KOPT-K1 (cell line): ENCODE results near the gene NKD2.

Source experiments
- H3K27ac ChIP-seq: fragments of 200-600 bp; sonication (generic); 2 replicates; pipeline ENCODE4 v1.5.1; 2016; ENCODE audit warnings: antibody characterized with exemption, mild to moderate bottlenecking, low read depth, low read length; ENCODE audit not compliant: poor library complexity, severe bottlenecking
- H3K36me3 ChIP-seq: fragments of 200-600 bp; sonication (generic); 2 replicates; pipeline ENCODE4 v1.5.1; 2017; ENCODE audit warnings: antibody characterized with exemption, mild to moderate bottlenecking, low read length, moderate library complexity; ENCODE audit not compliant: insufficient read depth
- H3K9me3 ChIP-seq: fragments of 200-600 bp; sonication (generic); 2 replicates; pipeline ENCODE4 v1.5.1; 2017; ENCODE audit warnings: antibody characterized with exemption, low read length, mild to moderate bottlenecking; ENCODE audit not compliant: insufficient read depth, poor library complexity, severe bottlenecking

The NKD2 gene

DNA sequence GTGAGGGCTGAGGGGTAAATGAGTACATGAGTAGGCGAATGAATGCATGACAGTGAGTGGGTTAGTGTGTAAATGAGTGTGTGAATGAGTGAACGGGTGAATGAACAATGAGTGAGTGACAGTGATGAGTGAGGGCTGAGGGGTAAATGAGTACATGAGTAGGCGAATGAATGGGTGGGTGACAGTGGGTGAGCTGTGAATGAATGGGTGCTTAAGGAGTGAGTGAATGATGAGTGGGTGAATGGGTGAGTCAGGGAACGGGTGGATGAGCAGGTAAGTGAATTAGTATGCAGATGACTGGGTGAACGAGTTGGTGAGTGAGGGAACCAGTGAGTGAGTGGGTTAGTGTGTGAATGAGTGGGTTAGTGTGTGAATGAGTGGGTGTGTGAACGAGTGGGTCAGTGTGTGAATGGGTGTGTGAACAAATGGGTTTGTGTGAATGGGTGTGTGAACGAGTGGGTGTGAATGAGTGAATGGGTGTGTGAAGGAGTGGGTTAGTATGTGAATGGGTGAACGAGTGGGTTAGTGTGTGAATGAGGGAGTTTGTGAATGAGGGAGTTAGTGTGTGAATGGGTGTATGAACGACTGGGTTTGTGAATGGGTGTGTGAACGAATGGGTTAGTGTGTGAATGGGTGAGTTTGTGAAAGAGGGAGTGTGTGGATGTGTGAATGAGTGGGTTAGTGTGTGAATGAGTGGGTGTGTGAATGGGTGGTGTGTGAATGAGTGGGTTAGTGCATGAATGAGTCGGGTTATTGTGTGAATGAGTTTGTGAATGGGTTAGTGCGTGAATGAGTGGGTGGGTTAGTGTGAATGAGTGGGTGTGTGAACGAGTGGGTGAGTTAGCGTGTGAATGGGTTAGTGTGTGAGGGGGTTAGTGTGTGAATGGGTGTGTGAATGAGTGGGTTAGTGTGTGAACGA is 32.9 kb downstream of the NKD2 start:
- no peak overlapping the region for H3K27ac ChIP-seq
- H3K36me3 ChIP-seq: peaks cover 14% of the 10 kb centered on the region; the same call in 1 of the 2 replicates
- H3K9me3 ChIP-seq: peaks cover 20% of the 10 kb centered on the region

DNA sequence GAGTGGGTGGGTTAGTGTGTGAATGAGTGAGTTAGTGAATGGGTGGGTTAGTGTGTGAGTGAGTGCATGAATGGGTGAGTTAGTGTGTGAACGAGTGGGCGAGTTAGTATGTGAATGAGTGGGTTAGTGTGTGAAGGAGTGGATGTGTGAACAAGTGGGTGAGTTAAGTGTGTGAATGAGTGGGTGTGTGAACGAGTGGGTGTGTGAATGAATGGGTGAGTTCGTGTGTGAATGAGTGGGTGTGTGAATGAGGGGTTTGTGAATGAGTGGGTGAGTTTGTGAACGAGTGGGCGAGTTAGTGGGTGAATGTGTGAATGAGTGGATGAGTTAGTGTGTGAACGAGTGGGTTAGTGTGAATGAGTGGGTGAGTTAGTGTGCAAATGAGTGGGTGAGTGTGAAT is 34.0 kb downstream of the NKD2 start:
- Histone ChIP-seq H3K9me3 (peaks cover 21% of the 10 kb centered on the region), H3K27ac (no peak overlapping the region), H3K36me3 (peaks cover 12% of the 10 kb centered on the region; the same call in 1 of the 2 replicates)

DNA sequence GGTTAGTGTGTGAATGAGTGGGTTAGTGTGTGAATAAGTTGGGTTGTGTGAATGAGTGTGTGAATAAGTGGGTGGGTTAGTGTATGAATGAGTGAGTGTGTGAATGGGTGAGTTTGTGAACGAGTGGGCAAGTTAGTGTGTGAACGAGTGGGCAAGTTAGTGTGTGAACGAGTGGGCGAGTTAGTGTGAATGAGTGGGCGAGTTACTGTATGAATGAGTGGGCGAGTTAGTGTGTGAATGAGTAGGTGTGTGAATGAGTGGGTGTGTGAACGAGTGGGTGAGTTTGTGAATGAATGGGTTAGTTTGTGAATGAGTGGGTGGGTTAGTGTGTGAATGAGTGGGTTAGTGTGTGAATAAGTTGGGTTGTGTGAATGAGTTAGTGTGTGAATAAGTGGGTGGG is 34.7 kb downstream of the NKD2 start:
- peaks cover 5% of the 10 kb centered on the region; the same call in 1 of the 2 replicates for H3K36me3 ChIP-seq
- H3K9me3 ChIP-seq: peaks cover 21% of the 10 kb centered on the region
- no peak overlapping the region for H3K27ac ChIP-seq

DNA sequence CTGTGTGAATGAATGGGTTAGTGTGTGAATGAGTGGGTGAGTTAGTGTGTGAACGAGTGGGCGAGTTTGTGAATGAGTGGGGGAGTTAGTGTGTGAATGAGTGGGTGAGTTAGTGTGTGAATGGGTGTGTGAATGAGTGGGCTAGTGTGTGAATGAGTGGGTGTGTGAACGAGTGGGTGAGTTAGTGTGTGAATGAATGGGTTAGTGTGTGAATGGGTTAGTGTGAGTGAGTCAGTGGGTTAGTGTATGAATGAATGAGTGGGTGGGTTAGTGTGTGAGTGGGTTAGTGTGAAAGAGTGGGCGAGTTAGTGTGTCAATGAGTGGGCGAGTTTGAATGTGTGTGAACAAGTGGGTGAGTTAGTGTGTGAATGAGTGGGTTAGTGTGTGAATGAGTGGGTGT is 35.5 kb downstream of the NKD2 start:
- H3K9me3 ChIP-seq: peaks cover 21% of the 10 kb centered on the region
- no peaks in the 10 kb centered on the region for H3K36me3 ChIP-seq
- H3K27ac ChIP-seq: no peak overlapping the region

DNA sequence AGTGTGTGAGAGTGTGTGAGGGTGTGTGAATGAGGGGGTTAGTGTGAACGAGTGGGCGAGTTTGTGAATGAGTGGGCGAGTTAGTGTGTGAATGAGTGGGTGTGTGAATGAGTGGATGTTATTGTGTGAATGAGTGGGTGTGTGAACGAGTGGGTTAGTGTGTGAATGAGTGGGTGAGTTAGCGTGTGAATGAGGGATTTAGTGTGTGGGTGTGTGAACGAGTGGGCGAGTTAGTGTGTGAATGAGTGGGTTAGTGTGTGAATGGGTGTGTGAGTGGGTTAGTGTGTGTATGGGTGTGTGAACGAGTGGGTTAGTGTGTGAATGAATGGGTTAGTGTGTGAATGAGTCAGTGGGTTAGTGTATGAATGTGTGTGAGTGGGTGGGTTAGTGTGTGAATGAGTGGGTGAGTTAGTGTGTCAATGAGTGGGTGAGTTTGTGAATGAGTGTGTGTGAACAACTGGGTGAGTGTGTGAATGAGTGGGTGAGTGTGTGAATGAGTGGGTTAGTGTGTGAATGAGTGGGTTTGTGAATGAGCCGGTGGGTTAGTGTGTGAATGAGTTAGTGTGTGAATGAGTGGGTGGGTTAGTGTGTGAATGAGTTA is 37.5 kb downstream of the NKD2 start:
- Histone ChIP-seq H3K36me3 (no peaks in the 10 kb centered on the region), H3K9me3 (peaks cover 17% of the 10 kb centered on the region), H3K27ac (no peak overlapping the region)

DNA sequence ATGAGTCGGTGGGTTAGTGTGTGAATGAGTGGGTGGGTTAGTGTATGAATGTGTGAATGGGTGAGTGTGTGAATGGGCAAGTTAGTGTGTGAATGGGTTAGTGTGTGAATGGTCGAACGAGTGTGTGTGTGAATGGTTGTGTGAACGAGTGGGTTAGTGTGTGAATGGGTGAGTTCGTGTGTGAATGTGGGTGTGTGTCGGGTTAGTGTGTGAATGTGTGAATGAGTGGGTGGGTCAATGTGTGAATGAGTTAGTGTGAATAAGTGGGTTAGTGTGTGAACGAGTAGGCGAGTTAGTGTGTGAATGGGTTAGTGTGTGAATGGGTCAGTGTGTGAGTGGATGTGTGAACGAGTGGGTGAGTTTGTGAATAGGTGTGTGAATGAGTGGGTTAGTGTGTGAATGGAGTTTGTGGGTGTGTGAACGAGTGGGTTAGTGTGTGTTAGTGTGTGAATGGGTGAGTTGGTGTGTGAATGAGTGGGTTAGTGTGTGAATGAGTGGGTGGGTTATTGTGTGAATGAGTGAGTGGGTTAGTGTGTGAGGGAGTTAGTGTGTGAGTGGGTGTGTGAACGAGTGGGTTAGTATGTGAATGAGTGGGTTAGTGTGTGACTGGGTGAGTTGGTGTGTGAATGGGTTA is 38.8 kb downstream of the NKD2 start:
- Histone ChIP-seq H3K27ac (no peak overlapping the region), H3K36me3 (peaks cover 9% of the 10 kb centered on the region), H3K9me3 (peaks cover 13% of the 10 kb centered on the region)

DNA sequence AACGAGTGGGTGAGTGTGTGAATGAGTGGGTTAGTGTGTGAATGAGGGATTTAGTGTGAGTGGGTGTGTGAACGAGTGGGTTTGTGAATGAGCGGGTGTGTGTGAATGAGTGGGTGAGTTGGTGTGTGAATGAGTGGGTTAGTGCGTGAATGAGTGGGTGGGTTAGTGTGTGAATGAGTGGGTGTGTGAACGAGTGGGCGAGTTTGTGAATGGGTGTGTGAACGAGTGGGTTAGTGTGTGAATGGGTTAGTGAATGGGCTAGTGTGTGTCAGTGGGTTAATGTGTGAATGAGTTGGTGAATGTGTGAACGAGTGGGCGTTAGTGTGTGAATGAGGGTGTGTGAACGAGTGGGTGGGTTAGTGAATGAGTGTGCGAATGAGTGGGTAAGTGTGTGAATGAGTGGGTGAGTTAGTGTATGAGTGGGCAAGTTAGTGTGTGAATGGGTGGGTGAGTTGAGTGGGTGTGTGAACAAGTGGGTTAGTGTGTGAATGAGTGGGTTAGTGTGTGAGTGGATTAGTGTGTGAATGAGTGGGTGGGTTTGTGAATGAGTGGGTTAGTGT is 39.6 kb downstream of the NKD2 start:
- Histone ChIP-seq H3K27ac (no peak overlapping the region), H3K36me3 (peaks cover 17% of the 10 kb centered on the region), H3K9me3 (peaks cover 13% of the 10 kb centered on the region)

DNA sequence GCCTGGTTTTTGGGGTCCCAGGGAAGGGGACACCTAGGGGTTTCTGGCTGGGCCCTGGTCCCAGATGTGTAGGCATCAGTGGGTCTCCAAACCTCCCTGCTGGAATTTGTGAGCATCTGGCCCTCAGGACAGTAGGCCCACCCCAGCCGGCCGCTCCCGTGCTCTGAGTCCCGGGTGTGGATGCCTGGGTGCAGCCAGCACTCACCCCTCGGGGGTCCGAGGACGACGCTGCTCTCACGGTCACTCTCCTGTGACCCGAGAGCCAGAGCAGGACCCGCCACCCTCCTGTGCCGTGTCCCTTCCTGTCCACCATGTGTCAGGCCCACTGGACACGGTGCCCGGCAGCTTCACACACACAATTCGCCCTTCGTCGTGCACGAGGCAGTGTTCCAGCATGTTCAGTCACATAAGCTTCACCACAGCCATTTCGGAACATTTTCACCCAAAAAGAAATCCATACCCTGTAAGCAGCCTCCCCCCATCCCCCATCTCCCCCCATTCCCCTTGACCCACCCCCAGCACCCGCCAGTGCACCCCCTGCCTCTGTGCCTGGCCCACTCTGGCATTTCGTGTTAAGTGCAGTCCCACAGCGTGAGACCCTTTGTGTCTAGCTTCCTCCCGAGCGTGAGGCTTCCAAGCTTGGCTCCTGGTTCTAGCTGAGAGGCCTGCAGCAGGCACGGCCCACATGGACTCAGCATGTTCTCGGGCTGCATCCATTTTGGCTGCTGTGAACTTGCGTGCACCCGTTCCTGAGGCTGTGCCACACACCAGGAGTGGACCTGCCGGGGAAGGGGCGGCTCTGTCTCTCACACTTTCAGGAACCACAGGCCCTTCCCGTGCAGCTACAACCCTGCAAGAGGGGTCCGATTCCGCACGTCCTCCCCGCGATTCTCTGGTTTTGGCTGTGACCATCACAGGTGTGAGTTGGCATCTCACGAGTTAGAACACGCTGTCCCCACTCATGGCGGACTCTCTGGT is 40.5 kb downstream of the NKD2 start:
- Histone ChIP-seq H3K27ac (no peak overlapping the region), H3K9me3 (peaks cover 13% of the 10 kb centered on the region), H3K36me3 (peaks cover 26% of the 10 kb centered on the region)

DNA sequence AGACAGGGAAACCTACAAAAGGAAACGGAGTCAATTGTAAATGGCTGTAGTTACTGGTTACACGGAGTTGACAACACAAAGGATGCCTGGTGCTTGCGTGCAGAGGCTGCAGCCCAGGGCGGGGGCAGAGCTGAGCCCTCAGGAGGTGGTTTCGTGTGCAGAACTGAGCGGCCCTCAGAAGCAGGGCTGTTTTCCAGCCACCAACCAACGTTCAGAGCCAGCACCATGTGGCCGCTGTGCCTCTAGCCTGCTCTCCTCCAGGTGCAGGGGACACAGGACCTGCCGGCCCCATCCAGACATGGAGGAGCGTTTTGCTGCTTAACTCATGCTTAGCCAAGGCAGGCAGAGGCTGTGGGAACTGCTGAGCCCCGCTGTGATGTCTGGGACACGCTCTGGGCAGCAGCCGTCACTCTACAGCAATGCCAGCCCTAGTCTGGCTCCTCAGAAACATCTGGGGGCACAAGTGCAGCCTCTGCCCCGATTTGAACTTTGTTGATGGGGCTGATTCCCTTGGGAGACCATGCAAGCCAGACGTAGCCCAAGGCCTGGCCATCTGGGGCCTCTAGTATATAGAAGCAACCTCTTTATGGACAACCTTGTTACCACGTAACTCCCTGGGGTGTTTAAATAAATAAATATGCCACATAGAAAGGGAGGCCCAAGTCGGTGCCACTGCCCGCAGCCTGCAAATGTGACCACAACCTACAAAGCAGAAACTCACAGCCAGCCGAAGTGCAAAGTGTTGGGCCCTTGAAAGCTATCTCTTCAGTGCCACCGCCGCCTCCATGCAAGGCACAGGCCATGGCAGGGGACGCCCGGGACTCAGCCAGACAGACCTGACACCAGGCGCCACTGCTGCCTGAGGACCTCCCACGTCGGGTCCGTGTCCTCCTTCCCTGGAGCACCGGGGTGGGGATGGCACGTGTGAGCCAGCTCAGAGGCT is 42.1 kb downstream of the NKD2 start:
- Histone ChIP-seq H3K9me3 (peaks cover 7% of the 10 kb centered on the region), H3K36me3 (peaks cover 41% of the 10 kb centered on the region), H3K27ac (no peak overlapping the region)

DNA sequence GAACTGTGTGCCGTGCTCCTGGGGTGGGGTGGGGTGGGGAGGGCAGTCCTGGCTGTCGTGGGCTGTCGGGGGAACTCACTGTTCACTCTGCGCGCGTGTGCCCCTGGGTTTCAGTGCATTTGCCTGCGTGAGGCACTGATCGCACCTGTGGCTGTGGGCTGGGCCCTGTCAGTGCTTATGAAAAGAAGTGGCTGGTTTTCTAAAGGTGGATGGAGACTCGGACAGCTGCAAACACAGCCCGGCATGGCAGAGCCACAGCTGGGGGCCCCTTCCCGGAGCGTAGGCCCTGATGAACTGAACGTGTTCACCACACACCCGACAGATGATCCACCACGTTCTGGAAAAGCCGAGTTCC is 42.7 kb downstream of the NKD2 start:
- Histone ChIP-seq H3K27ac (no peak overlapping the region), H3K36me3 (peaks cover 48% of the 10 kb centered on the region), H3K9me3 (peaks cover 2% of the 10 kb centered on the region)

DNA sequence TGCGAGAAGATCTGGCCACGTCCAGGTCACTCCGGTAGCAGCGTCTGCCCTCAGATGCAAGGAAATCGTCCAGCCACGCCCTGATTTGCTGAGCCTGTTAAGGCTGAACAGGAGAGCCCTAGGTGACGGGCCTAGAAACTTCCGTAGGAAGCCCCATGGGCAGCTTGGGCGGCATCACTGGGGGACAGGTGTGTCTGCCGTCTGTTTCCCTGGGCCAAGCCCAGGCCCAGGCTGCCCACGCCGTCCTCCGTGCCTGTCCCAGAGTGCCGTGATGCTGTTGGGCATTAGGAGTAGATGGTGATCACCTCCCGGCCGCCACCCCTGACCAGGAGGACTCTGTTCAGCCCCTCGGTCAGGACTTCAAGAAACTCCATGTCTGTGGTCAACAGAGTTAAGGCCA is 43.5 kb downstream of the NKD2 start:
- no peaks in the 10 kb centered on the region for H3K9me3 ChIP-seq
- H3K36me3 ChIP-seq: peaks cover 55% of the 10 kb centered on the region
- no peak overlapping the region for H3K27ac ChIP-seq

DNA sequence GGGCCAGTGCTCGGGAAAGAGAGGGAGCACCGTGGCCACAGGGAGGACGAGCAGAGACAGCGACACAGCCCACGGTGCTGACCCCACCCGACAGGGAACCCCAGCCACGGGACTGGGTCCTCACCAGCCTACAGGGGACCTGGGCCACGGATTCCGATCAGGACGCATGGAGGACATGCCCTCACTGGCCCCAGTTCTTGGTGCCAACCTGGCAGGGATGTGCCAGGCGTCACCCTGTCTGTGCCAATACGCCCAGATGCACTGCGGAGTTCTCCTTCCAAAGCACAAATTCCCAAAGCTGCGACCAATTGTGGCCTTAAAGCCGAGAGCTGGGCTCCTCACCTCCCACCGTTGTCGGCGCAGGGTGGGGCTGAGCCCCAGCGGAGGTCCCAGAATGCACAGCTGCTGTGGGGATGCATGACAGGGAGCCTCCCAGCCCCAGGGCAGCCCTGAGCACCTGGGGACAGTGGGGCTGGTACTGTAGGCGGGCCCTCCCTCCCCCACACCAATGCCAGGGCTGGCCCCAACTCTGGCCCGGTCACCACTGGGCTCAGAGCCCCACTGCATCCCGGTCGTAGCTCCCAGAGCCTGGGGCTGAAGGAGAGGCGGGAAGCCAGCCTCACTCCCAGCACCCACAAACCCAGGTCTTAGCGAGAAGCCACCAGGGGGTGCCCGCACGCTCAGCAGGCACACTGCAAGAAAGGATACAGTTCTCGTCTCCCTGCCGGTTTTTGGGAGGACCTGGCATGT is 44.2 kb downstream of the NKD2 start:
- Histone ChIP-seq H3K27ac (no peak overlapping the region), H3K36me3 (peaks cover 62% of the 10 kb centered on the region), H3K9me3 (no peaks in the 10 kb centered on the region)

DNA sequence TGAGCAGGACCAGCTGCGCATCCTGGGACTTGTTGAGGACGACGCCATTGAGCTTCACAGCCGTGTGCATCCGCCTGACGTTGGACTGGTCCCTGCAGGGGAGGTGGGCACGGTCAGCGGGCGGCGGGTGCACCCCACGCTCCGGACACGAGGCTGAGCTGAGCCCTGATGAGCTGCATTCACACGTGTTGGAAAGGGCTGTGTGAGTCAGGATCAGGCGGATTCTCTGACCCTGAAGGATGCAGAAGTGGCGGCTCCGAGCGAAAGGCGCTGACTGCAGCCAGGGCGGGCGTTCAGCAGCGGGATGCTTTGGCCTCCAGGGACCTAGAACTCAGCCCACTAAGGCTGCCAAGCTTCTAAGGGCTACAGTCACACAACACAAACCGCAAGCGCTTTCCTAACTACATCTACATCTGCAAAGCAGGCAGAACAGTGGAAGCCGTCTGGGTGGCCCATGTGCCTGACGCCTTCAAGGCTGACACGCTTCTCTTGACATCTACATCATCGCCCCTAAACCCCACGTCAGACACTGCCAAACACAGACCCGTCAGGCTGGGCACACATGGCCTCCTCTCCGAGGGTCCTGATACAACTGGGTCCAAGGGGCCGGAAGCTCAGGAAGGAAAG is 44.9 kb downstream of the NKD2 start:
- no peaks in the 10 kb centered on the region for H3K9me3 ChIP-seq
- peaks cover 67% of the 10 kb centered on the region for H3K36me3 ChIP-seq
- no peak overlapping the region for H3K27ac ChIP-seq
